ENCODE measurements around the gene BRD9.

Gene BRD9

GRCh38 chr5:865168-865521 lies 27.5 kb downstream of the BRD9 start:
- POLR2A ChIA-PET = interaction anchor here (0.8 kb wide), 1 partner anchor 28 kb away, joined by 3 read pairs; no protein-coding TSS in a partner anchor
- peaks cover 16 to 83% of the 10 kb centered on the region in 2 experiments for H3K36me3 ChIP-seq (ENCODE audit: control insufficient read depth in 2 of 2, insufficient read depth in 1 of 2, low read length in 2 of 2)
- no peak for TF ChIP-seq ZNF398 (tag by site-specific recombination; IDR thresholded peaks at IDR 0.05)
- TF ChIP-seq ZNF561 (tag by site-specific recombination; IDR thresholded peaks at IDR 0.05; ENCODE audit: borderline replicate concordance) = no peak
- no peak for TF ChIP-seq REPIN1 (tag by site-specific recombination; IDR thresholded peaks at IDR 0.05; ENCODE audit: low read depth)
- TF ChIP-seq AEBP2 (tag by site-specific recombination; IDR thresholded peaks at IDR 0.05; ENCODE audit: borderline replicate concordance) = no peak
- no peak for TF ChIP-seq ZNF521 (tag by site-specific recombination; IDR thresholded peaks at IDR 0.05)
- no peak for TF ChIP-seq IKZF3 (tag by site-specific recombination; IDR thresholded peaks at IDR 0.05)
- no peak for TF ChIP-seq ZNF416 (tag by site-specific recombination; IDR thresholded peaks at IDR 0.05)
- no peak for TF ChIP-seq ZNF654 (tag by site-specific recombination; IDR thresholded peaks at IDR 0.05; ENCODE audit: low read depth)
- TF ChIP-seq ZBTB26 (tag by site-specific recombination; optimal IDR thresholded peaks at IDR 0.05) = no peak
- TF ChIP-seq ELK4 (IDR thresholded peaks at IDR 0.05; ENCODE audit: borderline replicate concordance, low read depth, low read length) = no peak
- TF ChIP-seq ZBTB8A (tag by site-specific recombination; IDR thresholded peaks at IDR 0.05) = no peak
- CTCF ChIA-PET = no interaction called here
- no peaks in the 10 kb centered on the region for H3K9me3 ChIP-seq (ENCODE audit: control insufficient read depth, insufficient read depth, low read depth, low read length)
- H3K4me1 ChIP-seq (ENCODE audit: control insufficient read depth, insufficient read depth, low read length) = no peaks in the 10 kb centered on the region
- H3K4me3 ChIP-seq (ENCODE audit: low read depth, low read length) = no peak overlapping the region
- no peak overlapping the region for H3K27ac ChIP-seq (ENCODE audit: extremely low read depth, low read depth, low read length)

GRCh38 chr5:864492-865167 lies 28.0 kb downstream of the BRD9 start:
- Histone ChIP-seq H3K27ac (ENCODE audit: extremely low read depth, low read depth, low read length) (no peak overlapping the region), H3K36me3 (ENCODE audit: control insufficient read depth in 2 of 2, insufficient read depth in 1 of 2, low read length in 2 of 2) (peaks cover 11 to 80% of the 10 kb centered on the region in 2 experiments), H3K9me3 (ENCODE audit: control insufficient read depth, insufficient read depth, low read depth, low read length) (no peaks in the 10 kb centered on the region), H3K4me3 (ENCODE audit: low read depth, low read length) (no peak overlapping the region), H3K4me1 (ENCODE audit: control insufficient read depth, insufficient read depth, low read length) (no peaks in the 10 kb centered on the region)
- POLR2A ChIA-PET = interaction anchor here (0.8 kb wide), 1 partner anchor 29 kb away, joined by 3 read pairs; no protein-coding TSS in a partner anchor
- TF ChIP-seq KLF1 (tag by site-specific recombination; IDR thresholded peaks at IDR 0.05) (no peak), HOXD13 (CRISPR knock-in tag; IDR thresholded peaks at IDR 0.05; ENCODE audit: borderline replicate concordance) (no peak), ZBTB44 (tag by site-specific recombination; IDR thresholded peaks at IDR 0.05) (no peak), ZNF558 (tag by site-specific recombination; IDR thresholded peaks at IDR 0.05) (no peak), ZNF341 (tag by site-specific recombination; IDR thresholded peaks at IDR 0.05; ENCODE audit: low read depth) (no peak), ZNF37A (tag by site-specific recombination; IDR thresholded peaks at IDR 0.05) (no peak), MYNN (tag by site-specific recombination; IDR thresholded peaks at IDR 0.05; ENCODE audit: borderline replicate concordance) (no peak), ZNF501 (tag by site-specific recombination; IDR thresholded peaks at IDR 0.05) (no peak), ZNF394 (tag by site-specific recombination; IDR thresholded peaks at IDR 0.05; ENCODE audit: borderline replicate concordance) (no peak), ZBTB7A (tag by site-specific recombination; IDR thresholded peaks at IDR 0.05; ENCODE audit: low read depth) (no peak), KLF8 (tag by site-specific recombination; IDR thresholded peaks at IDR 0.05) (no peak), ZNF660 (tag by site-specific recombination; IDR thresholded peaks at IDR 0.05) (no peak), ZNF473 (tag by site-specific recombination; IDR thresholded peaks at IDR 0.05) (no peak), ZNF624 (tag by site-specific recombination; IDR thresholded peaks at IDR 0.05) (no peak), ZNF266 (tag by site-specific recombination; IDR thresholded peaks at IDR 0.05; ENCODE audit: low read depth) (no peak), ZNF214 (tag by site-specific recombination; IDR thresholded peaks at IDR 0.05; ENCODE audit: borderline replicate concordance) (no peak), ZNF792 (tag by site-specific recombination; IDR thresholded peaks at IDR 0.05) (no peak), ZBTB1 (tag by site-specific recombination; IDR thresholded peaks at IDR 0.05) (no peak), ZNF623 (tag by site-specific recombination; IDR thresholded peaks at IDR 0.05) (no peak)
- CTCF ChIA-PET = no interaction called here
